Measurements from ENCODE around the gene TYROBP.

GRCh38 chr19:35921012-35921411 is 12.9 kb upstream of the TYROBP start:
- TF ChIP-seq POLR2AphosphoS5 (IDR thresholded peaks at IDR 0.05; ENCODE audit: low read depth, low read length) (no peak), CTCF (IDR thresholded peaks at IDR 0.05) (no peak), REST (IDR thresholded peaks at IDR 0.05; ENCODE audit: insufficient read depth in 1 of 2, low read depth in 2 of 2, low read length in 1 of 2) (no peak)
